DMS153 treated with DMSO at 0.1 percent for 48 hours (cell line): ENCODE data around the gene P2RX7.
"Not testable (repeated sequence)": the region's sequence is repeated elsewhere in the genome, so short reads cannot be mapped to it uniquely, and the experiment has no call there.

ENCODE experiments used
- DNase-seq: peaks from one replicate; lab custom pipeline; 2025; ENCODE audit not compliant: unreplicated experiment; lab: John Stamatoyannopoulos, UW

The P2RX7 gene

GRCh38 chr12:121202407-121203355 is 70.0 kb downstream of the P2RX7 start:
- no peak for DNase-seq

- DNase-seq = no peak
Measured at GRCh38 chr12:121203482-121203881, 70.8 kb downstream of the P2RX7 start.

GRCh38 chr12:121205491-121205890 is 72.8 kb downstream of the P2RX7 start:
- DNase-seq = no peak

- DNase-seq = not testable (repeated sequence)
Measured at GRCh38 chr12:121208571-121208970, 75.9 kb downstream of the P2RX7 start.

GRCh38 chr12:121209221-121209620 is 76.5 kb downstream of the P2RX7 start:
- no peak for DNase-seq

- DNase-seq = peak; percentile 25
Measured at GRCh38 chr12:121209624-121210572, 77.2 kb downstream of the P2RX7 start, which contains the start of gene P2RX4. Gene P2RX4 (plus strand): TSS chr12:121210129. CDS start chr12:121210165, 36 bp downstream.

- DNase-seq = no peak
Measured at GRCh38 chr12:121212875-121213274, 80.2 kb downstream of the P2RX7 start.

GRCh38 chr12:121214166-121214777 is 81.6 kb downstream of the P2RX7 start:
- DNase-seq = no peak

- no peak for DNase-seq
Measured at GRCh38 chr12:121214855-121215745, 82.4 kb downstream of the P2RX7 start.

GRCh38 chr12:121216102-121216501 is 83.4 kb downstream of the P2RX7 start:
- DNase-seq = no peak

GRCh38 chr12:121217063-121217462 is 84.4 kb downstream of the P2RX7 start:
- DNase-seq = no peak

- DNase-seq = no peak
Measured at GRCh38 chr12:121217761-121218160, 85.1 kb downstream of the P2RX7 start.

GRCh38 chr12:121218588-121219352 is 86.1 kb downstream of the P2RX7 start:
- no peak for DNase-seq

- DNase-seq = no peak
Measured at GRCh38 chr12:121219353-121219986, 86.8 kb downstream of the P2RX7 start.

GRCh38 chr12:121222847-121223246 is 90.2 kb downstream of the P2RX7 start:
- no peak for DNase-seq

GRCh38 chr12:121223292-121224285 is 90.9 kb downstream of the P2RX7 start:
- DNase-seq = no peak

GRCh38 chr12:121224591-121224990 is 91.9 kb downstream of the P2RX7 start:
- no peak for DNase-seq

- no peak for DNase-seq
Measured at GRCh38 chr12:121226399-121226798, 93.7 kb downstream of the P2RX7 start.
